HEK293T (cell line): Measurements from ENCODE around the gene GCNA.

Experiments
- CTCF ChIA-PET: fragments of 350-600 bp; formaldehyde crosslinking; extraction: SDS; loops from one replicate; lab custom pipeline; 2021; ENCODE audit warnings: antibody characterized with exemption, inconsistent platforms; lab: Yijun Ruan, JAX
- POLR2A ChIA-PET: fragments of 350-600 bp; formaldehyde crosslinking; extraction: SDS; loops from one replicate; lab custom pipeline; 2020; ENCODE audit warnings: antibody characterized with exemption, inconsistent platforms; lab: Yijun Ruan, JAX
- DNase-seq: peaks from one replicate; pipeline ENCODE4 v3.0.0; 2012; ENCODE audit warnings: mixed read lengths; ENCODE audit errors: extremely low spot score
- ARNT ChIP-seq: fragments of 450-650 bp; IDR thresholded peaks from 2 replicates; pipeline ENCODE4 v1.6.1; 2017; ENCODE audit warnings: mild to moderate bottlenecking
- BHLHE40 ChIP-seq: fragments of 450-650 bp; IDR thresholded peaks from 2 replicates; pipeline ENCODE4 v1.6.1; 2016; ENCODE audit warnings: mild to moderate bottlenecking, moderate library complexity, borderline replicate concordance
- CTBP1 ChIP-seq: fragments of 450-650 bp; IDR thresholded peaks from 2 replicates; pipeline ENCODE4 v1.6.1; 2016; ENCODE audit warnings: borderline replicate concordance
- ELF4 ChIP-seq: fragments of 450-650 bp; IDR thresholded peaks from 2 replicates; pipeline ENCODE4 v1.6.1; 2017; ENCODE audit warnings: antibody characterized with exemption
- FOXA1 ChIP-seq: fragments of 450-650 bp; IDR thresholded peaks from 2 replicates; pipeline ENCODE4 v1.6.1; 2016; ENCODE audit warnings: mild to moderate bottlenecking
- FOXK2 ChIP-seq: fragments of 450-650 bp; IDR thresholded peaks from 2 replicates; pipeline ENCODE4 v1.6.1; 2016; ENCODE audit warnings: mild to moderate bottlenecking
- FOXM1 ChIP-seq: fragments of 450-650 bp; IDR thresholded peaks from 2 replicates; pipeline ENCODE4 v1.6.1; 2017; ENCODE audit warnings: mild to moderate bottlenecking, borderline replicate concordance
- HDGF ChIP-seq: fragments of 450-650 bp; IDR thresholded peaks from 2 replicates; pipeline ENCODE4 v1.6.1; 2017; ENCODE audit warnings: antibody characterized with exemption, borderline replicate concordance
- L3MBTL2 ChIP-seq: fragments of 450-650 bp; conservative IDR thresholded peaks from 2 replicates; pipeline ENCODE4 v1.6.1; 2016; ENCODE audit warnings: mild to moderate bottlenecking
- LEF1 ChIP-seq: fragments of 450-650 bp; IDR thresholded peaks from 2 replicates; pipeline ENCODE4 v1.6.1; 2017; ENCODE audit warnings: mild to moderate bottlenecking, borderline replicate concordance
- NFRKB ChIP-seq: fragments of 450-650 bp; IDR thresholded peaks from 2 replicates; pipeline ENCODE4 v1.6.1; 2016; ENCODE audit warnings: mild to moderate bottlenecking, moderate library complexity
- PKNOX1 ChIP-seq: fragments of 450-650 bp; IDR thresholded peaks from 2 replicates; pipeline ENCODE4 v1.6.1; 2016
- SP1 ChIP-seq: fragments of 450-650 bp; IDR thresholded peaks from 2 replicates; pipeline ENCODE4 v1.6.1; 2017
- SUZ12 ChIP-seq: fragments of 450-650 bp; IDR thresholded peaks from 2 replicates; pipeline ENCODE4 v1.6.1; 2016; ENCODE audit warnings: mild to moderate bottlenecking
- TARDBP ChIP-seq: fragments of 450-650 bp; IDR thresholded peaks from 2 replicates; pipeline ENCODE4 v1.6.1; 2016
- ZNF384 ChIP-seq: fragments of 450-650 bp; IDR thresholded peaks from 2 replicates; pipeline ENCODE4 v1.6.1; 2016

Gene GCNA

DNA sequence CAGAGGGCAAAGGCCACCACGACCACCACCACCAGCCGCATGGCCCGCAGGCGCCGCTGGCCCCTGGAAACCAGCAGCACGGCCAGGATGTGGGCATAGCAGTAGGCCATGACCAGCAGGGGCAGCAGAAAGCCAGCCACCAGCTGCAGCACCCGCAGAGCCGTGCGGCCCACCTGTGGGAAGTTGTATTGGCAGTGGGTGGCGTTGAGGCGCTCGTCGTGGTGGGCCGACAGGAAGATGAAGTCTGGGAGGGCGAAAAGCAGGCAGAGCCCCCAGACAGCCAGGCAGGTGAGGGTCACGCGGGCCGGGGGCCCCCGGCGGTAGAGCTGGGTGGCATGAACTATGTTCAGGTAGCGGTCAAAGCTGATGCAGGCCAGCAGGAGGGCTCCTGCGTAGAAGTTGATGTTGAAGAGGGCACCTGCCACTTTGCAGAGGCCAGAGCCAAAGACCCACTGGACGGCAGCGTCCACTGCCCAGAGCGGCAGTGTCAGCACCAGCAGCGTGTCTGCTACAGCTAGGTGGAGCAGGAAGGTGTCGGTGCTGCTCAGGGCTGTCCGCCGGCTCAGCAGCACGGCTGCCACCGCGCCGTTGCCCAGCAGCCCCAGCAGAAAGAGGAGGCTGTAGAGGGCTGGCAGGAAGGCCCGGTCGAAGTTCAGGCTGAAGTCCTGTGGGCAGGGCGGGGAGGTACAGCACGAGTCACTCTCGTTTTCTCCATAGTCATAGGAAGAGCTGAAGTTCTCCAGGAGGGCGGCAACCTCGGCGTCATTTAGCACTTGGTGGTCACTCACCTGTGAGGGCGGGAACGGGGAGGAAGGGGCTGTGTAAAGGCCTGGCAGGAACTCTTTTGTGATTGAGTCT lies 38.7 kb downstream of the GCNA start:
- DNase-seq: no peak
- CTCF ChIA-PET: no interaction called here
- POLR2A ChIA-PET: no interaction called here
- TF ChIP-seq FOXK2 (no peak), FOXM1 (no peak), L3MBTL2 (no peak), SP1 (no peak), PKNOX1 (no peak), TARDBP (no peak), BHLHE40 (no peak), ELF4 (no peak), NFRKB (no peak), SUZ12 (no peak)

DNA sequence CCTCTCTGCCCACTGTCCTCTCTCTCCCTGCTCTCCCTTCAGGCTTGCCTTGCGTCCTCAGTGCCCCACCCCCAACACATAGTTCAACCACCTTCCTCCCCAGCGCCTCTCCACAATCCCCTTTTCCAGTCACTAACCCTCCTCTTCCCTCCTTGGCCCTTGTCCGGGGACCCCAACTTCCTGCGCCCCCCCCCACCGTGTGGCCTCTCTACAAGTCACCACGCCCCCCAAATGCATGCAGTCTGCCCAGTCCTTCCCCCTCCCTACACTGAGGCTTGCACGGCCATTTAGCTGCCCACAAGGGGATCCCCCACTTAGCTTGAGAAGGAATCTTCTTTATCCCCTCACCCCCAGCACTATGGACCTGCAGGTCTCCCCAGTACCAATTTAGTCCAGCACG lies 39.5 kb downstream of the GCNA start:
- POLR2A ChIA-PET: no interaction called here
- CTCF ChIA-PET: no interaction called here
- DNase-seq: no peak
- TF ChIP-seq LEF1 (no peak), SP1 (no peak), TARDBP (no peak), SUZ12 (no peak), CTBP1 (no peak), NFRKB (no peak), PKNOX1 (no peak), ELF4 (no peak), FOXM1 (no peak), L3MBTL2 (no peak)

DNA sequence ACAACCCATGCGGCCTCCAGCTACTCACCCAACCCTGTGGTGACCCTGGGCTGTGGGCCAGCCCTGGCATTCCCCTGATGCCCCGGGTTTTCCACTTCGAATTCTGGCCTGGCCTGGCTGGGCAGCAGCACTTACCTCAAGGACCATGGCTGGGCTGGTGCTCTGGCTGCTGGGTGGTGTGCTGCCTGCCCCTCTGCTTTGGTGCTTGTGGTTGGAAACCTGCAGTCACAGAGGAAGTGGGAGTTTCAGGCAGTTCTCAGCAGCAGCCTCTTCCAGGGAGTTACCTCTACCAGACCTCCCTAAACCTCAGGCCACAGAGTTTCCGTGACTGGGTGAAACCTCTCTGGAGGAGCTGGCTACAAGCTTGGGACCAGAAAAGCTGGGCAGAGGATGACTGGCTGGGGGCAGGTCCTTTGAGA lies 40.1 kb downstream of the GCNA start, which contains the start of gene CXCR3:
TSS of gene CXCR3 (minus strand) at position 209 of the 419 bp plus-strand sequence. CDS start at position 147, 62 bp downstream.
- TF ChIP-seq SUZ12 (no peak), ARNT (no peak), ELF4 (no peak), NFRKB (no peak), FOXA1 (no peak)
- DNase-seq: no peak
- ChIA-PET POLR2A (no interaction called here), CTCF (no interaction called here)

- ChIA-PET CTCF (no interaction called here), POLR2A (no interaction called here)
- DNase-seq: no peak
- no peak for TF ChIP-seq FOXM1
- no peak for TF ChIP-seq TARDBP
- TF ChIP-seq ZNF384: no peak
- TF ChIP-seq BHLHE40: no peak
- TF ChIP-seq LEF1: no peak
- TF ChIP-seq CTBP1: no peak
- TF ChIP-seq L3MBTL2: no peak
- no peak for TF ChIP-seq FOXK2
- TF ChIP-seq ELF4: no peak
- no peak for TF ChIP-seq SP1
- TF ChIP-seq ARNT: no peak
- TF ChIP-seq HDGF: no peak
- TF ChIP-seq FOXA1: no peak
These were observed 40.5 kb downstream of the GCNA start for GRCh38 chrX:71618787-71619186.

- no peak for TF ChIP-seq SUZ12
- ChIA-PET CTCF (interaction anchor here (0.6 kb wide), 1 partner anchor 92 kb away, joined by 3 read pairs; no protein-coding TSS in a partner anchor), POLR2A (no interaction called here)
- no peak for DNase-seq
These were observed 41.0 kb downstream of the GCNA start for GRCh38 chrX:71619193-71619592.

- TF ChIP-seq SP1: no peak
- TF ChIP-seq HDGF: no peak
- TF ChIP-seq ZNF384: no peak
- no peak for TF ChIP-seq FOXK2
- no peak for TF ChIP-seq LEF1
- TF ChIP-seq BHLHE40: no peak
- no peak for TF ChIP-seq FOXM1
- ChIA-PET POLR2A (no interaction called here), CTCF (interaction anchor here (0.6 kb wide), 1 partner anchor 93 kb away, joined by 3 read pairs; no protein-coding TSS in a partner anchor)
- no peak for DNase-seq
These were observed 41.7 kb downstream of the GCNA start for GRCh38 chrX:71619986-71620385.

DNA sequence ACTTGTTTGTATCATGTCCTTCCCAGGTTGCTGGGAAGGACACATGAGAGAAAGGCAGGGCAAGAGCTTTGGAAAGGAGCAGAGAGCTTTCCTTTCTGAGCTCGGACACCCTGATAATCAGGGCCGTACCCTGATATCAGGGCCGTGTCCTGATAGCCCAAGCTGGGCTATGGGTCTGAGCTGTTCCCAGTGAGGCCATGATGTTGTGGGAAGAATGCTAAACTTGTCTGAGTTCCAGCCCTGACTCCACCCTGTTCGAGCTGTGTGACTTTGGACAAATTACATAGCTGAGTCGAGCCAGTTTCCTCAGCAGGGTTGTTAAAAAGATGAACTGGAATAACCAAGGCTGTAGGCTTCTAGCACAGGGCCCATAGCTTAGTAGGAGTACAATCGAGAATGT lies 43.4 kb downstream of the GCNA start:
- ChIA-PET CTCF (interaction anchor here (0.7 kb wide), 1 partner anchor 31 kb away, joined by 3 read pairs; no protein-coding TSS in a partner anchor), POLR2A (no interaction called here)
- no peak for TF ChIP-seq SP1
- TF ChIP-seq ZNF384: no peak
- no peak for TF ChIP-seq FOXA1
- no peak for TF ChIP-seq ARNT
- TF ChIP-seq L3MBTL2: no peak
- TF ChIP-seq FOXM1: no peak
- no peak for TF ChIP-seq CTBP1
- no peak for TF ChIP-seq HDGF
- TF ChIP-seq NFRKB: no peak
- TF ChIP-seq LEF1: no peak
- TF ChIP-seq ELF4: no peak
- no peak for TF ChIP-seq FOXK2
- TF ChIP-seq TARDBP: no peak
- no peak for TF ChIP-seq SUZ12
- no peak for TF ChIP-seq PKNOX1
- no peak for TF ChIP-seq BHLHE40
- DNase-seq: no peak
